PFSK-1 (cell line): Measurements from ENCODE around the gene SIVA1.

Source experiments
- FOXP2 ChIP-seq: optimal IDR thresholded peaks from 2 replicates; pipeline ENCODE3; 2011; ENCODE audit warnings: borderline replicate concordance, control low read depth, inconsistent platforms; ENCODE audit not compliant: insufficient read depth; ENCODE audit errors: extremely low read length, extremely low read depth
- POLR2AphosphoS5 ChIP-seq: IDR thresholded peaks from 2 replicates; pipeline ENCODE4 v1.6.1; 2012; ENCODE audit warnings: low read depth, mild to moderate bottlenecking, control low read depth, low read length, moderate library complexity
- REST ChIP-seq, 2 experiments: IDR thresholded peaks; 2 replicates each; pipeline versions ENCODE4 v1.6.1 to v1.8.0; 2011 to 2012; ENCODE audit warnings: low read depth in 2 of 2, low read length in 2 of 2, control low read depth in 1 of 2, inconsistent platforms in 1 of 2, mild to moderate bottlenecking in 1 of 2, moderate library complexity in 1 of 2; ENCODE audit not compliant: insufficient read depth in 1 of 2
- SIN3A ChIP-seq: IDR thresholded peaks from 2 replicates; pipeline ENCODE4 v1.6.1; 2012; ENCODE audit warnings: mild to moderate bottlenecking, low read length, moderate library complexity, borderline replicate concordance; ENCODE audit not compliant: insufficient read depth
- TAF1 ChIP-seq: IDR thresholded peaks from 2 replicates; pipeline ENCODE4 v1.6.1; 2012; ENCODE audit warnings: low read length, control low read depth, borderline replicate concordance; ENCODE audit not compliant: insufficient read depth

DNA sequence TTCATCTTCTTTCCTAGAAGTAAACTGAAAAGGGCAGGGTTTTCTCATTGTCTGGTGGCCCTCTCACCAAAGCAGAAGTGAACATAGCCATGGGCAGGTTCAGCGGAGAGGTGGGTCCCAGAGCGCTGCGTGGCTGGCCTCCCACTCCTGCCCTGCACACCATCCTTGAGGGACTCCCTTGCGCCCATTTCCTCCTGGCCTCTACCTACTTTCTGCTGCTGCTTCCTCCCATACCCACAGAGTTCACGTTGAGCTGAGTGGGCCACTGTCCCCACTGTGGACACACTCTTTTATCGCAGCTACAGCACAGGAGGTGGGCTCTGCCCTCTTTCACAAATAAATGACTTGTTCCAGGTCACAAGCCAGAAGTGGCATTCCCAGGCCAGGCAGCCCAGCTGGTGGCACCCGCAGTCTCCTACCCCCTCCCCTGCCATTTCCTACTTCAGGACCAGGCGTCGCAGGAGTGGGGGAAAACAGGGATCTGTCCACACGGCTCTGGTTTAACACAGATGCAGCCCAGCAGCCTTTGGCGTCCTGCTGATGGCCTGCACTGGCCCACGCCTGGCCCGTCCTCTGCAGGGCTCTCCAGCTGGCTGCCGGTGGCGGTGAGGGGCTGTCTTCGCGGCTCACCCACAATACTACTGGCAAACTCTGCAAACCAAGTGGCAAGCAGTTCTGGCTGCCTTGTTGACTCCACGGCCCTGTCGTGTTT is 4.9 kb downstream of the SIVA1 start:
- TF ChIP-seq POLR2AphosphoS5 (no peak), TAF1 (no peak), REST (IDR thresholded peaks at IDR 0.05; ENCODE audit: insufficient read depth in 1 of 2, low read depth in 2 of 2, low read length in 2 of 2) (no peak), SIN3A (no peak), FOXP2 (no peak)
